Lung (tissue), 12 donors: ENCODE results near the gene POC1B. TPM values are rescaled to one million over a fixed set of nuclear protein-coding genes. Genes with fewer than 3 reads are reported as not detected.

Experiments
- ATAC-seq: fragments of 200-7000 bp; cut with Tn5 transposase; one replicate; pipeline ENCODE4 v1.9.1; 2020; ENCODE audit warnings: moderate number of reproducible peaks; ENCODE audit not compliant: insufficient read depth, low FRiP score
- DNase-seq, 3 donors: peaks; one replicate each; pipeline ENCODE4 v3.0.0-alpha.2; 2013 to 2017
- H3K27ac ChIP-seq, 2 donors: one replicate each; pipeline ENCODE4 v1.5.1; 2013; ENCODE audit warnings: mild to moderate bottlenecking in 2 of 2, moderate library complexity in 2 of 2, control low read depth in 1 of 2, inconsistent platforms in 1 of 2, low read depth in 1 of 2, low read length in 1 of 2
- H3K27me3 ChIP-seq, 3 donors: one replicate each; pipeline ENCODE4 v1.5.1; 2013; ENCODE audit warnings: low read length in 2 of 3; ENCODE audit not compliant: control insufficient read depth in 3 of 3, insufficient read depth in 3 of 3
- H3K36me3 ChIP-seq, 4 donors: one replicate each; pipeline ENCODE4 v1.5.1; 2013; ENCODE audit warnings: low read length in 4 of 4, mild to moderate bottlenecking in 1 of 4, moderate library complexity in 1 of 4; ENCODE audit not compliant: control insufficient read depth in 4 of 4, insufficient read depth in 4 of 4
- H3K4me1 ChIP-seq, 5 donors: one replicate each; pipeline ENCODE4 v1.5.1; 2013; ENCODE audit warnings: low read length in 5 of 5, mild to moderate bottlenecking in 2 of 5, moderate library complexity in 1 of 5; ENCODE audit not compliant: control insufficient read depth in 5 of 5, insufficient read depth in 5 of 5
- H3K4me3 ChIP-seq: one replicate; pipeline ENCODE4 v1.5.1; 2013; ENCODE audit warnings: mild to moderate bottlenecking, control low read depth, moderate library complexity
- H3K9ac ChIP-seq, 2 donors: one replicate each; pipeline ENCODE4 v1.5.1; 2013; ENCODE audit warnings: low read length in 2 of 2, control low read depth in 1 of 2; ENCODE audit not compliant: insufficient read depth in 1 of 2
- H3K9me3 ChIP-seq, 4 donors: one replicate each; pipeline ENCODE4 v1.5.1; 2013; ENCODE audit warnings: low read length in 3 of 4, mild to moderate bottlenecking in 1 of 4, moderate library complexity in 1 of 4; ENCODE audit not compliant: control insufficient read depth in 4 of 4, insufficient read depth in 3 of 4
- WGBS, 2 donors: extraction: QIAGEN DNeasy Blood & Tissue Kit; methylation state at CpG; one replicate each; pipeline ENCODE4 v1.1.7; 2013; 5-methylcytosine and 5-hydroxymethylcytosine counted together
- polyA plus RNA-seq, 2 donors: library from polyadenylated mRNA; stranded (reverse); fragments of 200-250 nt; gene quantifications; one replicate each; pipeline ENCODE4 v1.2.1, GENCODE V29; 2013
- total RNA-seq, 2 donors: library from RNA; depleted of rRNA in 1 of 2; stranded (reverse); fragments of >200 nt in 1 of 2; gene quantifications; one replicate each; pipeline ENCODE4 v1.2.1, GENCODE V29; 2014 to 2021
- TF ChIP-seq, protein P1 (sequence below): IDR thresholded peaks from 2 replicates; pipeline ENCODE4 v1.5.1; 2012; ENCODE audit warnings: mild to moderate bottlenecking; ENCODE audit errors: control extremely low read depth, extremely low read depth
- donor health status: control.
- donor health status: control.
- donor health status: Bipolar disorder and iron deficiency.
- donor health status: healthy.
- donor health status: DM: yes; HTN: yes; CAD: no.

Gene POC1B
- total and polyA plus RNA-seq, 4 donors = 6.9 to 32.6 (median 10.9) TPM

DNA sequence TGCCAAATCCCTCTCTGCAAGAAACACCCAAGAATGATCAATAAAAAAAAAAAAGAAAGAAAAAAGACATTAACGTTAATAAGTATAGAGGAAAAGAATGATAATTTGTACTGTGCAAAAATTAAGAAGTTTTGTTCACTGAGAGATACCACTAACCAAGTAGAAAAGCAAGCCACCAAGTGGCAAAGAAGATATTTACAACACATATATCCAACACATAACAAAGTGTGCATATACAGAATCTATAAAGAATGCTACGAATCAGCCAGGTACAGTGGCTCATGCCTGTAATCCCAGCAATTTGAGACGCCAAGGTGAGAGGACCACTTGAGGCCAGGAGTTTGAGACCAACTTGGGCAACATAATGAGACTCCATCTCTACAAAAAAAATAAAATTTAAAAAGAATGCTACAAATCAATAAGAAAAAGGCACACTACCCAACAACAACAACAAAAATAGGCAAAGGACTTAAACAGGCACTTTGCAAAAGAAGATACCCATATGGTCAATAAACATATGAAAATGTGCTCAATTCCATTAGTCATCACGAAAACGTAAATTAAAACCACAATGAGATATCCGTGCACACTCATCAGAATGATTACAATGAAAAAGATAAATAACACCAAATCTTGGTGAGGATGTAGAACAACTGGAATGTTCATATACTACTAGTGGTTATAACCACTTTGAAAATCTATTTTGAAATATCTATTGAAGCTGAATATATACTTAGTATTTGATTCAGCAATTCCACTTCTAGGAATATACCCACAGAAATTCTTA, 21.1 kb downstream of the POC1B start:
- ATAC-seq (no peak), DNase-seq (no peak)
- Histone ChIP-seq H3K9ac (no peak overlapping the region), H3K4me1 (peaks cover 0 to 4% (median 3%) of the 10 kb centered on the region in 5 donors), H3K36me3 (peaks cover 0 to under 1% (median 0%) of the 10 kb centered on the region in 4 donors), H3K27me3 (no peaks in the 10 kb centered on the region), H3K4me3 (no peak overlapping the region), H3K27ac (no peak overlapping the region), H3K9me3 (no peaks in the 10 kb centered on the region)
- 92 to 96% methylated on average over 6 of the region's 6 CpGs for WGBS, 2 donors
- TF ChIP-seq, protein P1, sequence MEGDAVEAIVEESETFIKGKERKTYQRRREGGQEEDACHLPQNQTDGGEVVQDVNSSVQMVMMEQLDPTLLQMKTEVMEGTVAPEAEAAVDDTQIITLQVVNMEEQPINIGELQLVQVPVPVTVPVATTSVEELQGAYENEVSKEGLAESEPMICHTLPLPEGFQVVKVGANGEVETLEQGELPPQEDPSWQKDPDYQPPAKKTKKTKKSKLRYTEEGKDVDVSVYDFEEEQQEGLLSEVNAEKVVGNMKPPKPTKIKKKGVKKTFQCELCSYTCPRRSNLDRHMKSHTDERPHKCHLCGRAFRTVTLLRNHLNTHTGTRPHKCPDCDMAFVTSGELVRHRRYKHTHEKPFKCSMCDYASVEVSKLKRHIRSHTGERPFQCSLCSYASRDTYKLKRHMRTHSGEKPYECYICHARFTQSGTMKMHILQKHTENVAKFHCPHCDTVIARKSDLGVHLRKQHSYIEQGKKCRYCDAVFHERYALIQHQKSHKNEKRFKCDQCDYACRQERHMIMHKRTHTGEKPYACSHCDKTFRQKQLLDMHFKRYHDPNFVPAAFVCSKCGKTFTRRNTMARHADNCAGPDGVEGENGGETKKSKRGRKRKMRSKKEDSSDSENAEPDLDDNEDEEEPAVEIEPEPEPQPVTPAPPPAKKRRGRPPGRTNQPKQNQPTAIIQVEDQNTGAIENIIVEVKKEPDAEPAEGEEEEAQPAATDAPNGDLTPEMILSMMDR = no peak

DNA sequence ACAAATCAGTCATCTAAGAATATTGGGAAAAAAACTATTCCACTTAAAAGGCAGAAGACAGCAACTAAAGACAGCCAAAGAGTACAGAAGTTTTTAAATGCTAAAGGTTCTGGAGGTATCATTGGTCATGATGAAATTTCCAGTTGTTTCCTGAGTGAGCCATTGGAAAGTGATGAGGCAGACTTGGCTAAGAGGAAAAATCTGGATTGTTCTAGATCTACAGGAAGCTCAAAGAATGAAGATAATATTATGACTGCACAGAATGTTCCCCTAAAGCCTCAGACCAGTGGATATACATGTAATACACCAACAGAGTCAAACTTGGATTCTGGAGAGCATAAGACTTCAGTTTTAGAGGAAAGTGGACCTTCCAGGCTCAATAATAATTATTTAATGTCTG, 24.1 kb downstream of the POC1B start:
- Histone ChIP-seq H3K27me3 (no peaks in the 10 kb centered on the region), H3K4me1 (peaks cover 0 to 4% (median 3%) of the 10 kb centered on the region in 5 donors), H3K36me3 (peaks cover 0 to 2% (median 0%) of the 10 kb centered on the region in 4 donors), H3K9me3 (no peaks in the 10 kb centered on the region), H3K4me3 (no peak overlapping the region), H3K27ac (no peak overlapping the region), H3K9ac (no peak overlapping the region)
- DNase-seq = no peak
- TF ChIP-seq, protein P1 = no peak
- no peak for ATAC-seq

DNA sequence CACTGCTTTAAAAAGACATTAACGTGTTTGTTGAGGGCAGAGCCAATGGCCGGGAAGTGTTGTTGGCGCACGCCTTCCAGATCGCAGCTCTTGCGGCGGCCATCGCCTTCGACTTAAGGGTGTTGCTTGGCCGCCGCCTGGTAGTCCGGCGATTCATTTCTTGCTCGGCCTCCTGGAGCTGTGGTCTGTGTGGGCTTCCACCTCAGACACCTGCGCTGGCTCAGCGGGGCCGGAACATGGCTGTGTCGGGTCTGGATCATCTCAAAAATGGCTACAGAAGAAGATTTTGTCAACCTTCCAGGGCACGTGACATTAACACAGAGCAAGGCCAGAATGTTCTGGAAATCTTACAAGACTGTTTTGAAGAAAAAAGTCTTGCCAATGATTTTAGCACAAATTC, 26.0 kb downstream of the POC1B start:
- Histone ChIP-seq H3K27me3 (no peaks in the 10 kb centered on the region), H3K9me3 (no peaks in the 10 kb centered on the region), H3K27ac (no peak overlapping the region), H3K9ac (no peak overlapping the region), H3K4me1 (no peaks in the 10 kb centered on the region), H3K4me3 (no peak overlapping the region), H3K36me3 (peaks cover 0 to 4% (median 0%) of the 10 kb centered on the region in 4 donors)
- DNase-seq (no peak), ATAC-seq (no peak)
- 98% methylated on average over 19 of the region's 19 CpGs for WGBS, 2 donors
- TF ChIP-seq, protein P1 = no peak
